ENCODE results near the gene DCC. TPM values are rescaled to one million over a fixed set of nuclear protein-coding genes. Genes with fewer than 3 reads are reported as not detected.

DCC gene
- total and polyA plus RNA-seq, 4 donors: 0.16 to 5.3 (median 2.5) TPM

GRCh38 chr18:53553030-53553429 is 1213.0 kb downstream of the DCC start:
- no peak for ATAC-seq (ENCODE audit: insufficient read depth, low FRiP score)
- Histone ChIP-seq H3K9ac (ENCODE audit: insufficient read depth in 1 of 2, low read length in 2 of 2) (no peak overlapping the region), H3K36me3 (ENCODE audit: control insufficient read depth in 4 of 4, insufficient read depth in 4 of 4, low read length in 4 of 4) (no peaks in the 10 kb centered on the region), H3K27me3 (ENCODE audit: control insufficient read depth in 3 of 3, insufficient read depth in 3 of 3, low read length in 2 of 3) (no peaks in the 10 kb centered on the region), H3K9me3 (ENCODE audit: control insufficient read depth in 4 of 4, insufficient read depth in 3 of 4, low read length in 3 of 4) (no peaks in the 10 kb centered on the region), H3K4me1 (ENCODE audit: control insufficient read depth in 5 of 5, insufficient read depth in 5 of 5, low read length in 5 of 5) (no peaks in the 10 kb centered on the region), H3K4me3 (no peak overlapping the region), H3K27ac (ENCODE audit: low read depth in 1 of 2, low read length in 1 of 2) (no peak overlapping the region)
- DNase-seq: no peak
- TF ChIP-seq CTCF (IDR thresholded peaks at IDR 0.05; ENCODE audit: control extremely low read depth, extremely low read depth): no peak
- 92% methylated on average over 2 of the region's 2 CpGs for WGBS, 2 donors

GRCh38 chr18:53556450-53556849 is 1216.5 kb downstream of the DCC start:
- 87 to 88% methylated on average over 2 of the region's 2 CpGs for WGBS, 2 donors
- ATAC-seq (ENCODE audit: insufficient read depth, low FRiP score) (no peak), DNase-seq (no peak)
- TF ChIP-seq CTCF (IDR thresholded peaks at IDR 0.05; ENCODE audit: control extremely low read depth, extremely low read depth): no peak
- H3K9ac ChIP-seq (ENCODE audit: insufficient read depth in 1 of 2, low read length in 2 of 2): no peak overlapping the region
- H3K9me3 ChIP-seq (ENCODE audit: control insufficient read depth in 4 of 4, insufficient read depth in 3 of 4, low read length in 3 of 4): peaks cover 0 to 4% (median under 1%) of the 10 kb centered on the region in 4 donors
- H3K4me3 ChIP-seq: no peak overlapping the region
- H3K36me3 ChIP-seq (ENCODE audit: control insufficient read depth in 4 of 4, insufficient read depth in 4 of 4, low read length in 4 of 4): no peaks in the 10 kb centered on the region
- H3K27ac ChIP-seq (ENCODE audit: low read depth in 1 of 2, low read length in 1 of 2): no peak overlapping the region
- no peaks in the 10 kb centered on the region for H3K27me3 ChIP-seq (ENCODE audit: control insufficient read depth in 3 of 3, insufficient read depth in 3 of 3, low read length in 2 of 3)
- no peaks in the 10 kb centered on the region for H3K4me1 ChIP-seq (ENCODE audit: control insufficient read depth in 5 of 5, insufficient read depth in 5 of 5, low read length in 5 of 5)

GRCh38 chr18:53560546-53560945 is 1220.5 kb downstream of the DCC start:
- H3K27ac ChIP-seq (ENCODE audit: low read depth in 1 of 2, low read length in 1 of 2): no peak overlapping the region
- 78% methylated on average over 2 of the region's 2 CpGs for WGBS, 2 donors
- no peaks in the 10 kb centered on the region for H3K27me3 ChIP-seq (ENCODE audit: control insufficient read depth in 3 of 3, insufficient read depth in 3 of 3, low read length in 2 of 3)
- TF ChIP-seq CTCF (IDR thresholded peaks at IDR 0.05; ENCODE audit: control extremely low read depth, extremely low read depth): no peak
- H3K36me3 ChIP-seq (ENCODE audit: control insufficient read depth in 4 of 4, insufficient read depth in 4 of 4, low read length in 4 of 4): no peaks in the 10 kb centered on the region
- no peak overlapping the region for H3K4me3 ChIP-seq
- ATAC-seq (ENCODE audit: insufficient read depth, low FRiP score) (no peak), DNase-seq (no peak)
- peaks cover 0 to 4% (median under 1%) of the 10 kb centered on the region in 4 donors for H3K9me3 ChIP-seq (ENCODE audit: control insufficient read depth in 4 of 4, insufficient read depth in 3 of 4, low read length in 3 of 4)
- H3K9ac ChIP-seq (ENCODE audit: insufficient read depth in 1 of 2, low read length in 2 of 2): no peak overlapping the region
- H3K4me1 ChIP-seq (ENCODE audit: control insufficient read depth in 5 of 5, insufficient read depth in 5 of 5, low read length in 5 of 5): no peaks in the 10 kb centered on the region

GRCh38 chr18:53566626-53567025 is 1226.6 kb downstream of the DCC start:
- DNase-seq (no peak), ATAC-seq (ENCODE audit: insufficient read depth, low FRiP score) (no peak)
- no peak overlapping the region for H3K4me3 ChIP-seq
- no peak for TF ChIP-seq CTCF (IDR thresholded peaks at IDR 0.05; ENCODE audit: control extremely low read depth, extremely low read depth)
- no peaks in the 10 kb centered on the region for H3K4me1 ChIP-seq (ENCODE audit: control insufficient read depth in 5 of 5, insufficient read depth in 5 of 5, low read length in 5 of 5)
- WGBS, 2 donors: 89 to 94% methylated on average over 2 of the region's 2 CpGs
- H3K36me3 ChIP-seq (ENCODE audit: control insufficient read depth in 4 of 4, insufficient read depth in 4 of 4, low read length in 4 of 4): no peaks in the 10 kb centered on the region
- no peaks in the 10 kb centered on the region for H3K9me3 ChIP-seq (ENCODE audit: control insufficient read depth in 4 of 4, insufficient read depth in 3 of 4, low read length in 3 of 4)
- no peak overlapping the region for H3K9ac ChIP-seq (ENCODE audit: insufficient read depth in 1 of 2, low read length in 2 of 2)
- H3K27me3 ChIP-seq (ENCODE audit: control insufficient read depth in 3 of 3, insufficient read depth in 3 of 3, low read length in 2 of 3): no peaks in the 10 kb centered on the region
- H3K27ac ChIP-seq (ENCODE audit: low read depth in 1 of 2, low read length in 1 of 2): no peak overlapping the region

Measured in lung (tissue), 12 donors.